GM19468 (cell line): ENCODE results near the gene SGK2.

Experiments used
- ATAC-seq: cut with Tn5 transposase; IDR thresholded peaks from one replicate; pipeline ENCODE4 v1.9.1; 2021; ENCODE audit warnings: mild to moderate bottlenecking, moderate library complexity, moderate number of reproducible peaks; ENCODE audit not compliant: unreplicated experiment; ENCODE audit errors: extremely low read depth

The SGK2 gene

GRCh38 chr20:43558412-43559146, at the start of gene SGK2:
SGK2 (plus strand) TSS chr20:43559027; CDS start chr20:43566496, 7,469 bp downstream.
- ATAC-seq = no peak

GRCh38 chr20:43511879-43512278, 46.9 kb upstream of the SGK2 start:
- no peak for ATAC-seq

GRCh38 chr20:43513372-43513930, 45.4 kb upstream of the SGK2 start:
- ATAC-seq = no peak

GRCh38 chr20:43513931-43514647, 44.7 kb upstream of the SGK2 start:
- peak; percentile 67 for ATAC-seq

- no peak for ATAC-seq
These were observed 44.2 kb upstream of the SGK2 start for GRCh38 chr20:43514648-43514999.

GRCh38 chr20:43515628-43516027, 43.2 kb upstream of the SGK2 start:
- no peak for ATAC-seq

GRCh38 chr20:43516251-43516824, 42.5 kb upstream of the SGK2 start:
- no peak for ATAC-seq

GRCh38 chr20:43520074-43520630, 38.7 kb upstream of the SGK2 start:
- no peak for ATAC-seq

- no peak for ATAC-seq
These were observed 33.8 kb upstream of the SGK2 start for GRCh38 chr20:43525021-43525420.

- no peak for ATAC-seq
These were observed 30.5 kb upstream of the SGK2 start for GRCh38 chr20:43528258-43528875.

- ATAC-seq = no peak
These were observed 29.8 kb upstream of the SGK2 start for GRCh38 chr20:43529051-43529450.

- ATAC-seq = no peak
These were observed 29.2 kb upstream of the SGK2 start for GRCh38 chr20:43529457-43530153.

- ATAC-seq = no peak
These were observed 28.3 kb upstream of the SGK2 start for GRCh38 chr20:43530321-43531090.

GRCh38 chr20:43531091-43531443, 27.8 kb upstream of the SGK2 start:
- no peak for ATAC-seq

GRCh38 chr20:43532416-43533055, 26.3 kb upstream of the SGK2 start:
- ATAC-seq = no peak

- no peak for ATAC-seq
These were observed 25.8 kb upstream of the SGK2 start for GRCh38 chr20:43533060-43533459.

GRCh38 chr20:43534016-43534415, 24.8 kb upstream of the SGK2 start:
- ATAC-seq = no peak

- no peak for ATAC-seq
These were observed 24.0 kb upstream of the SGK2 start for GRCh38 chr20:43534791-43535350.
